Retinal pigment epithelial cell (primary cell): ENCODE results near the gene PXMP2.

Source experiments
- DNase-seq: peaks from one replicate; pipeline ENCODE4 v3.0.0-alpha.2; 2010; ENCODE audit warnings: low read depth
- H3K4me3 ChIP-seq: 2 replicates; pipeline ENCODE4 v1.5.1; 2011; ENCODE audit warnings: mild to moderate bottlenecking, low read length, control low read depth, moderate library complexity
- TF ChIP-seq, protein P1 (sequence below): conservative IDR thresholded peaks from 2 replicates; pipeline ENCODE4 v1.5.1; 2011; ENCODE audit warnings: low read depth, low read length, control low read depth, inconsistent platforms

The PXMP2 gene

GRCh38 chr12:132669166-132669879, 18.1 kb upstream of the PXMP2 start:
- DNase-seq: no peak
- no peak overlapping the region for H3K4me3 ChIP-seq
- TF ChIP-seq, protein P1, sequence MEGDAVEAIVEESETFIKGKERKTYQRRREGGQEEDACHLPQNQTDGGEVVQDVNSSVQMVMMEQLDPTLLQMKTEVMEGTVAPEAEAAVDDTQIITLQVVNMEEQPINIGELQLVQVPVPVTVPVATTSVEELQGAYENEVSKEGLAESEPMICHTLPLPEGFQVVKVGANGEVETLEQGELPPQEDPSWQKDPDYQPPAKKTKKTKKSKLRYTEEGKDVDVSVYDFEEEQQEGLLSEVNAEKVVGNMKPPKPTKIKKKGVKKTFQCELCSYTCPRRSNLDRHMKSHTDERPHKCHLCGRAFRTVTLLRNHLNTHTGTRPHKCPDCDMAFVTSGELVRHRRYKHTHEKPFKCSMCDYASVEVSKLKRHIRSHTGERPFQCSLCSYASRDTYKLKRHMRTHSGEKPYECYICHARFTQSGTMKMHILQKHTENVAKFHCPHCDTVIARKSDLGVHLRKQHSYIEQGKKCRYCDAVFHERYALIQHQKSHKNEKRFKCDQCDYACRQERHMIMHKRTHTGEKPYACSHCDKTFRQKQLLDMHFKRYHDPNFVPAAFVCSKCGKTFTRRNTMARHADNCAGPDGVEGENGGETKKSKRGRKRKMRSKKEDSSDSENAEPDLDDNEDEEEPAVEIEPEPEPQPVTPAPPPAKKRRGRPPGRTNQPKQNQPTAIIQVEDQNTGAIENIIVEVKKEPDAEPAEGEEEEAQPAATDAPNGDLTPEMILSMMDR: no peak

- H3K4me3 ChIP-seq: no peak overlapping the region
- no peak for DNase-seq
- TF ChIP-seq, protein P1: no peak
Observed at GRCh38 chr12:132672116-132672515, 15.3 kb upstream of the PXMP2 start.

DNA sequence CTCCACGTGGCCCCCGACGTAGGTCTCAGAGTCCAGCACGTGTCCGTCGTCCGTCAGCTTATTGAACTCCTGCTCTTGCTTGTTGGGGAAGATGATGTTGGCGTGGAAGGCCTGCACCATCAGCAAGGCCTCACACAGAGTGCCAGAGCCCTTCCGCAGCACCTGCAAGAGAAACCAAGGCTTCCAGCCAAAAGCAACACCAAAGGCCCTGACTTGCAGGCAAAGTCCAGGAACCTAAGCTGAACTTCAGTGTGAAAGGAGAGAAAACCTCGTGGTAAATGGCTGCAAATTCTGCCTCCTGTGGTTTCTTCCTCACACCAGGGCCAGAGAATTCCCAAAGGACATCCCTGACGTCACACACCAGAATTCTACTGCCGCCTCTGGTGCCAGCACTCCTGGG, 14.7 kb upstream of the PXMP2 start:
- TF ChIP-seq, protein P1: no peak
- DNase-seq: no peak
- H3K4me3 ChIP-seq: no peak overlapping the region

DNA sequence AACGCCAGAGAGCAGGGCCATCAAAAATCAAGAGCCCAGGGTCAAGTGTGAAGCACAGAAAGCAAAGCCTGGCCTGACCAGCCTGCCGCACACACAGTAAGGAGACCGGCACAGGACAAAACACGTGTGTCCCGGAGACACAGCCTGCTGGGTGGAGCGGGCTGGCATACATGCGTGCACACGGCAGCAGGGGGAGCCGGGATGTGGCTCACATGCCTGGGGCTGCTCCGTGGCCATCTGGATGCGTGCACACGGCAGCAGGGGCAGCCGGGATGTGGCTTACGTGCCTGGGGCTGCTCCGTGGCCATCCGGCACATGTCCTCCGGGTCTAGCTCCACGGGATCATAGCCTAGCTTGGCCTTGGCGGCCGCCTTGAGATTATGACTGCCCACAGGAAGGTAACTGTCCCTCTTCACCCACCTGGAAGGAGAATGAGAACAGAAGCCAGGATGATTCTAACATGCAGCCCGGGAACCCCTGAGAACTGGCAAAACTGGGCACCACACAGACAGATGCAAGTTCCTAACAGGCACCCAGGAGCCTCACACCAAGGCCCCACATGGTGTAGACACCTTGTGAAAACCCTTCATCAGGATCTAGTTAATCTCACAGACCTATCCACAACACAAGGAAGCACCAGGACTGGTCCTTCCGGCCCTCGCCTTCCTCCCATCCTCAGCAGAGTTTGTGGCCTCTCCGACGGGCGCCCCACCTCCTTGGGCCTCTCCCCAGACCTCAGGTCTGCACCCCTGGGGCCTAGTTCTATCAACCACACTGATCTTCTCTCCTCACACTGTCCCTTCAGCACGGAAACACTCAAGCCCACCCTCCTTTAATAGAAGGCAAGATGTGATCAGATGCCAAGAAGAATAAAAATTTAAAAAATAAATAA, 13.9 kb upstream of the PXMP2 start:
- H3K4me3 ChIP-seq: no peak overlapping the region
- DNase-seq: no peak
- TF ChIP-seq, protein P1: no peak

GRCh38 chr12:132674561-132674960, 12.8 kb upstream of the PXMP2 start:
- DNase-seq: no peak
- TF ChIP-seq, protein P1: no peak
- no peak overlapping the region for H3K4me3 ChIP-seq

DNA sequence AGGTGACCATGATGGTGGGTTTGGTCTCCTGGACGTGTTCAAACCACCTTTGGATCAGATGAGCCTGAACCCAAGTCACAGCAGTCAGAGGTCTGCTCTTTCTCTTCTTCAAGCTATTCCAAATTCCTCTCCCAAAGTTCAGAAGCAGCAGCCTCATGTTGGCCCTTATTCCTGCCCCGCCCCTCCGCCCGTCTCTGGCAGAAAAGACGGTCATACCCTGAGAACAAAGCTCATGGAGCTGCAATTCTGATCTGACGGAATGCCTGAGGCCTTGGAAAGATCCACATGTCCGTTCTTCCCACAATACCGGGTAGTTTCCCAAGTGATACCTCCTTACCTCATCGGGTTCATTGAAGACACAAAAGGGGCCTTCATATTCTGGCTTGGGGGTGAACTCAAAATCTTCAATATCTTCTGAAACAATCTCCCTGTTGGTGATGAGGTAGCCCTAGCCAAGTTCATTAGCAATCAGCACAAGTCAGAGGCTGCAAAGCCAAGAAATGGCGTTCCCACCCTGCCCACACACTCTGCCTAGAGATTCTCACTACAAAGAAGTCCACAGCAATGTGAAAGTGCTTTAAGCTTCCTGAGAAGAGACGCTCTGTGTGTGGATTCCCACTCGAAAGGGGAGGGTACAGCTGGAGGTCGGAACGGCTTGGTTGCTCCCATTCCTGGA, 11.5 kb upstream of the PXMP2 start:
- DNase-seq: no peak
- TF ChIP-seq, protein P1: no peak
- no peak overlapping the region for H3K4me3 ChIP-seq
